NCI-H774 (cell line): ENCODE measurements around the gene PDILT.
"Not testable (repeated sequence)": the region's sequence is repeated elsewhere in the genome, so short reads cannot be mapped to it uniquely, and the experiment has no call there.

Experiments used
- DNase-seq: peaks from one replicate; lab custom pipeline; 2025; lab: John Stamatoyannopoulos, UW

PDILT gene

DNA sequence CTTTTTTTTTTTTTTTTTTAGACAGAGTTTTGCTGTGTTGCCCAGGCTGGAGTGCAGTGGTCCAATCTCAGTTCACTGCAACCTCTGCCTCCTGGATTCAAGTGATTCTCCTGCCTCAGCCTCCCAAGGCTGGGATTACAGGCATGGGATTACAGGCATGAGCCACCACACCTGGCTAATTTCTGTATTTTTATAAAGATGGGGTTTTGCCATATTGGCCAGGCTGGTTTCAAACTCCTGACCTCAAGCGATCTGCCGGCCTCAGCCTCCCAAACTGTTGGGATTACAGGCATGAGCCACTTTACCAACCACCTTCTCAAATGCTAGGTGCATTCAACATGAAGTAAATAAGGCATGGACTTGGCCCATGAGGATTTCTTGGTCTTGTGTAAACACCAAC, 83.5 kb downstream of the PDILT start:
- not testable (repeated sequence) for DNase-seq

DNA sequence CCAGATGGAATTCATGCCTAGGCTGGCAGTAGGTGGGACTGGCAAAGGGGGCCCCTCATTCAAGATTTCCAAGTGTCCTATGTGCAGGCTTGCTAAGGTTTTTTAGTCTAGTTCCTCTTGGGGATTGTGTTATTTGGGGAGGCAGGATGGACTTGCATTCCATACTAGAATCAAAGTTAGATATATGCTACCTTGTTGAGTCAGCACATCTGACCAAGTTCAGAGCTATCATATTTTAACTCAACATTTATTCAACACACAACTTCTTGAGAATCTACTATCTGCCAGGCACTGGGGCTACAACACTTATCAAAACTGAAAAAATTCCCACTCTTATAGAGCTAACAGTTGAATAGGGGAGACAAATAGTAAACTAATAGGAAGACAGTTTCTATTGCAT, 83.9 kb downstream of the PDILT start:
- no peak for DNase-seq

DNA sequence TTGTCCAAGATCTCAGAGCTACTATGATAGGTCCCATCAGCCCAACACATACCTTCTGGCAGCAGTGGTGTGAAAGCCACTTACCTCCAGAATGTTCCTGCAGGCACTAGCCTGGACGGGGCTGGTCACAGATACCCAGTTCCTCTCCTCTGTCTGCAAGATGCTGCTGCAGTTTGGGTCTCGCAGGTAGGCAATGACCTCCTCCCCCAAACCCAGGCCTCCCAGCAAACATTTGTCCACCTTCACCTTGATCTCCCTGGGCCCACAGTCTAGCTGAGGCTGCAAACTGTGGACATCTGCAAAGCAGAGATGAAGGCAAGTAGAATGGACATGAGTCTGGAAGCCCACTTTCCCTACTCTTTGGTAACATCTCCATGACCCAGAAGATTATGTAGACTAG, 84.4 kb downstream of the PDILT start:
- DNase-seq, result no peak

DNA sequence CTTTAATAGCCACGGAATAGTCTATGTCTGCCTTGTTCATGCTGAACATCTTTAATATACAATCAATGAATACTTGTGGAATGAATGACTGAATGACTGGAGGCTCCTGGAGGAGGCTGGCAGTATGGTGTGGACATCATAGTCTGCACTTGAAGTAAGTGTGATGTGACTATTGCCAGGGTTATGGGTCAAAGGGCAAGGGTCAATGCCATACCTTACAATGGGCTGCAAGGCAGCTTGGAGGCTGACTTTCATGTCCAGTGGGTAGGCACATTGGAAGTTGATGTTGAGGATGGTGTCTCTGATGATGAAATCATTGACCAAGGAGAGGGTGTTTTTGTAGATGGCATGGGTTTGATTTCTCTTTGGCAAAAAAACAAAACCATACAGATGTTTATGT, 85.1 kb downstream of the PDILT start:
- no peak for DNase-seq

DNA sequence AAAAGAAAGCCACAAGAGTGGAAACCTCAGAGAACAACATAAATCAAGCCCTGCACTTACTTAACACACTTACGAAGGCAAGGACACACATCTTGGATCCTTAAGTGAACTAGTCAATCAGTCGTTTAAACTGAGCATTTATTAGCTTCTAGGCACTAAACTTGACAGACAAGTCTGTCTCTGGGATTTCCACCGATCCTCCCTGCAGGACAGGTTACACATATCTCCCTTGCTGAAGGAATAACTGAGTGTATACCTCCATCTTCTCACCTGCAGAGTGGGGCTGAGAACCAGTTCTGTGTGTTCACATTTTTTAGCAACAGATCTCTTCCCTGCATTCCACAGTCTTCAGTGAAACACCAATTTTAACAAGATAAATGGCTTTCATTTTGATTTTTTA, 86.1 kb downstream of the PDILT start:
- DNase-seq, result no peak

DNA sequence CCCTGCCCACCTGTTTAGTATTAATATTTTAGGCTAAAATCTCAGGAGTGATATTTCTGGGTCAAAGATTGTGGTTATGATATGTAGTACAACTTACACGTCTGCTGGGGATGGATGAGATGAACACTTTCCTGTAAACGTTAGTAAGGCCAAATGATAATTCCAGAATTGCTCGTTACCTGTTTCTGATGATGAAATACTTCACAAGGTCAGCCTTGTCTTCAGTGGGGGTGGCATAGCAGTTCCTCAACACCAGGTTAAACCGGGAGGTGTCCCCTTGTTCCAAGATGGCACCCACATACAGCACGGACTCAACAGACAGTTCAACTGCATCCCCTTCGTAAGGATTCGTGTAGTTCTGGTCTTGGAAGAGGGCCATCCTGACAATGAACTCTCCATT, 86.5 kb downstream of the PDILT start:
- no peak for DNase-seq

DNA sequence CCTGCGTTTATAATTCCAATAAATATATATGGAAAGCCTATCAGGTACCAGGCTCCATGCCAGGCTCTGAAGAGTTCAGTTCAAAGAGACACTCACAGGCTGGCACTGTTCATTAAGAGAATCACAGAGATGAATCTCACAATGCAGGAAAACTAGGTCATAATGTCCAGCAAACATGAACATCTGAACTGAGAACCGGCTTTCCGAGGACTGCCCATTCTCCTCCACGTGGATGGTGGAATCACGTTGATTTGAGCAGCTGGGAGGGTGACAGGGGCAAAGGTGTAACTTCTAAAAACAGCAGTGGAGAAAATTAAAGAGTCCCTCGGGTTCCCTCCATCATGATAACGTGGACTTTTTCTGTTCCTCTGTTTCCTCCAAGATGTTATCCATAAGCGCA, 87.4 kb downstream of the PDILT start:
- DNase-seq, result no peak

DNA sequence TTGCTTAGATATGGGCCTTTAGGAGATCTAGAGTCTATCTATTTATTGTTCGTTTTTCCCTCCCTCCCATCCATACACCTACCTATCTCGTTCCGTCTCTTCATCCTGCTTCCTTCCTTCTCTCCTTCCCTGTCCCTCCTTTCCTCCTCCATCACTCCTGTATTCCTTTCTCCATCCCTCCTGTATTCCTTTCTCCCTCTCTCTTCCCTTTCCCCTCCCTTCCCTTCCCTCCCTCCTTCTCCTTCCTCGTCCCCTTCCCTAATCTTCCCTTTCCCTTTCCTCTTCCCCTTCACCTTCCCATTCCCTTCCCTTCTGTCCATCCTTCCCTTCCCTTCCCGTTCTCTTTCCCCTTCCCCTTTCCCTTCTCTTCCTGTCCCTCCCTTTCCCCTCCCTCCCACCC, 87.8 kb downstream of the PDILT start:
- no peak for DNase-seq

DNA sequence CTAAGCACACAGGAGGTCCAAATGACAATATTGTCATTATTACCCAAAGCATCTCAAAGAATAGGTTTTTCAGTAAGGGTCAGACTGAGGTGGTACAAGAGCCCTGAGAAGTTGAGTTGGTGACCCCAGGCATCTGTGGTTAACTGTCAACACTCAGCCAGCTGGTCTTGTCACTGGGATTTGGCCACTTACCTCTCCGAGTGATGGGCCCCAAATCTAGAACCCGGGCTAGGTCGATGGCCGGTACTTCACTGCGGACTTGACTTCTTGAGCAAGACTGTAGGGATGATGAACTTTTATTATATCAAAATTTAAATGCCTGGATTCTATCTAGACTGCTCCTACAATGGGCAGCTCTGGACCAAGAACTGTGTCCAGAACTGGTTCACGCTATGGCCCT, 88.8 kb downstream of the PDILT start:
- DNase-seq, result no peak

DNA sequence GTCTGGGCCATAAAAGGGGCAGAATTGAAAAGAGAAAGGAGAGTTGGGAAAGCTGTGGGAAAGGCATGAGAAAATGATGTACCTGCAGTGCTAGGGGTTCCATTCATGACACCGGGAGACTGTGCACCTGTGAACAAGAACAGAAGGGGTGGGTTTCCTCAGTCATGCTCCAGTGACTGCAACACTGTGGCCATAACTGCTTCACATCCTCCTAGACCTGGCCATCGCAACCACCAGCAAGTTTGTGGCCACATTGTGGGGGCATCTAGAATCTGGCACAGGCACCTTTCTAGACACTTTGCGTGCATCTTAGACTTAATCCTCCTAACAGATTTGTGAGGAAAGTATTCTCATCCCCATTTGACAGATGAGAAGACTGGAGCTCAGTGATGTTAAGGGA, 90.0 kb downstream of the PDILT start:
- no peak for DNase-seq

DNA sequence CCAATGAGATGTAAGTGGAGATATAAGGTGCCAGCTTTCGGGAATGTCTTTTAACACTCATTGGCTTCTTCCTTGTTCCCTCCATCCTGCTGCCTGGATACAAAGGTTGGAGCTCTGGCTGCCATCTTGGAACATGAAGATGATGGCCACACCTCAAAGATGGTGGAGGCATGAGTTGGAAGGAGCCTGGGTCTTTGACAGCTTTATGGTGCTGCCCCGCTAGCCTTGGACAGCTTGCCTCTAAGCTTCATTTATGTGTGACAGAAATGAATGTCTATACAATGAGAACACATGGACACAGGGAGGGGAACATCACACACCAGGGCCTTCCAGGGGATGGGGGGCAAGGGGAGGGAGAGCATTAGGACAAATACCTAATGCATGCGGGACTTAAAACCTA, 90.8 kb downstream of the PDILT start:
- DNase-seq, result no peak

DNA sequence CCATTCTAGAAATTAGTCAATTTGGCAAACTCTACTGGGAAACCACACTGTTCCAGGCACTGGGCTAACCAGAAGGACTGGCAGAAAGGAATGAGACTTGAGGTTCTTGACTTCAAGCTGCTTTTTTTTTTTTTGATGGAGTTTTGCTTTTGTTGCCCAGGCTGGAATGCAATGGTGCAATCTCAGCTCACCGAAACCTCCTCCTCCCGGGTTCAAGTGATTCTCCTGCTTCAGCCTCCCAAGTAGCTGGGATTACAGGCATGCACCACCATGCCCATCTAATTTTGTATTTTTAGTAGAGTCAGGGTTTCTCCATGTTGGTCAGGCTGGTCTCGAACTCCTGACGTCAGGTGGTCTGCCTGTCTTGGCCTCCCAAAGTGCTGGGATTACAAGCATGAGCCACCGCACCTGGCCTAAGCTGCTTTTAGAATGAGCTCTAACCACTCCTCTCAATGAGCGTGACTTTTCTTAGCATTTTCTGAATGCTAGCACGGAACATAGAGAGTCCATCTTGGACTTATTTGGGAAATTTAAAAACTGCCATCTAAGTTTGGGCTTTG, 91.9 kb downstream of the PDILT start:
- DNase-seq, result not testable (repeated sequence)

DNA sequence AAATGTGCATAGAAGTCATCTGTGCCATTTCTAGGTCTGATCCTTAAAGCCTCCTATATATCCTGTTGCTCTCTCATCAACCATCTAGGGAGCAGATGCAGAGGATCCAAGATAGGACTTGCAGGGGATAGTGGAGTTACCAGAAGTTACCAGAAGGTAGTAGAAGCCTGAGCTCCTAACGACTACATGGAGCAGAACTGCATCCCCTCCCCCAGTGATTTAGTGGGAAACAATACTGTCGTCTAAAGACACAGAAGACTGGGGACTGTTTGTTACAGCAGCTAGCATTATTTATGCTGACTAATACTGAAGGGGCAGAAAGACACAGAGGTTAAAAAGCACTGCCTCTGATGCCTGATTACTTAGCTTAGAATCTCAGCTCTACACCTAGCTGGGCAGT, 93.0 kb downstream of the PDILT start:
- no peak for DNase-seq

DNA sequence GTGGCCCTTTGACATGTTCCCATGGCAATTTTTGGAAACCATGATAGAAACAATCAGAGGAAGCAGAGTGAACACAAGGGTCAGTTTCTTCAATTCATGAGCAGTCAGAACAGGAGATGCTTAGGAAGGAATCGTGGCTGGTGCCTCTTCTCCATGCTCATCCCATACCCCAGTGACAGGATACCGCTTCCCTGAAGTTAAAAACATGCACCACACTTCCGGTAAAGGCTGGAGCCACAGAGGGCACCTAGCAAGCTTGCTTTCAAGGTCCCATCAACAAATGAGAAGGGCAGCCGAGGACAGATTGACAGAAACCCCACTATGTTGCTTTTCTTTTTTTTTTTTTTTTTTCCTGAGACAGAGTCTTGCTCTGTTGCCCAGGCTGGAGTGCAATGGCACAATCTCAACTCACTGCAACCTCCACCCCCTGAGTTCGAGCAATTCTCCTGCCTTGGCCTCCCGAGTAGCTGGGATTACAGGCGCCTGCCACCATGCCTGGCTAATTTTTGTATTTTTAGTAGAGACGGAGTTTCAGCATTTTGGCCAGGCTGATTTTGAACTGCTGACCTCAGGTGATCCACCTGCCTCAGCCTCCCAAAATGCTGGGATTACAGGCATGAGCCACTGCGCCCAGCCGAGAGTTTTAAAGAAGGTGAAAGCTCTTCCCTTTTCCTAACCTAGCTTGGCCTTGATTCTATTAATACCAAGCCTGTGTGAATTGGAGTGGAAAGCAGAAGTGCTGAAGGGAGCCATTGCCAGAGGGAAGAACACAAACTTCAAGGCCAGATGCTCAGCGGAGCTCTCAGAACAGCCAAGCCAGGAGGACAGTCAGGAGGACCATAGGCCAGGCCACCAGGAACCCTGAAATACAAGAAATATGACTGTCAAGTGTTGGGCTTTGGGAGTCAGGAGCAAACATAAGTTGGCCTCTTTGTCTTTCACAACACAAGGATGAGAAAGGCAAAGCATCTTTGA, 93.8 kb downstream of the PDILT start:
- DNase-seq, result no peak

DNA sequence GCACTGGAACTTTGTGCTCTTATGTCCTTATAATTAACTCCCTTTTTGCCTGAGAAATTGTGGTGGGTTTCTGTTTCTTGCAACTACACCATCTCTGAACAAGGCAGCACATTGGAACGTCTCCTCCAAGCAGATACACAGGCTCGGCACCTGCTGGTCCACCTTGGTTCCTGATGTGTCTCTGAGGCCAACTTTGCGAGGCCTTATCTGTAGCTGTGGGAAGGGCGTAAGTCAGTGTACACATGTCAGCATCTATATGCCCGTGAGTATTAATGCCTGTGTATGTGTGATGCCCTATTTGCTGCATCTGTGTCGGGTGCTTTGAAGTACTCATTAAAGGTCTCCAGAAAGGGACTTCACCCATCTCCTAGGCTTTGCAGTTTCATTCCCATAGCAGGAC, 94.8 kb downstream of the PDILT start:
- no peak for DNase-seq
